ENCODE data around the gene FAM9C.

The FAM9C gene

GRCh38 chrX:12986886-12987285 lies 57.5 kb downstream of the FAM9C start:
- DNase-seq: no peak
- H3K27me3 Mint-ChIP-seq: no peaks in the 10 kb centered on the region
- H3K4me1 Mint-ChIP-seq (ENCODE audit: low read depth in 2 of 2): peaks cover 30 to 45% of the 10 kb centered on the region in 2 donors
- ATAC-seq (replicated peaks): no peak
- peak overlapping the region; percentile 29 to 66 for H3K4me3 Mint-ChIP-seq
- H3K9me3 Mint-ChIP-seq: no peaks in the 10 kb centered on the region
- H3K27ac Mint-ChIP-seq: peak overlapping the region; percentile 80 to 93
- peaks cover 5% of the 10 kb centered on the region for H3K36me3 Mint-ChIP-seq (ENCODE audit: insufficient read depth)

GRCh38 chrX:12986164-12986779 lies 58.1 kb downstream of the FAM9C start:
- no peak for ATAC-seq (replicated peaks)
- DNase-seq: no peak
- Mint-ChIP-seq H3K4me3 (peak overlapping the region; percentile 29 to 66), H3K36me3 (ENCODE audit: insufficient read depth) (peaks cover 11% of the 10 kb centered on the region), H3K27me3 (no peaks in the 10 kb centered on the region), H3K4me1 (ENCODE audit: low read depth in 2 of 2) (peaks cover 32 to 44% of the 10 kb centered on the region in 2 donors), H3K27ac (peak overlapping the region; percentile 80 to 93), H3K9me3 (no peaks in the 10 kb centered on the region)

Measured in effector memory CD8-positive, alpha-beta T cell (primary cell).